SH-SY5Y (cell line): ENCODE results near the gene GIPC3.

ENCODE experiments used
- GATA2 ChIP-seq: IDR thresholded peaks from 2 replicates; pipeline ENCODE4 v1.6.1; 2011; ENCODE audit warnings: mild to moderate bottlenecking, low read depth, low read length
- GATA3 ChIP-seq: IDR thresholded peaks from 2 replicates; pipeline ENCODE4 v1.6.1; 2011; ENCODE audit warnings: low read depth, mild to moderate bottlenecking, low read length, moderate library complexity

GRCh38 chr19:3622224-3622623 lies 36.9 kb downstream of the GIPC3 start:
- no peak for TF ChIP-seq GATA2
- no peak for TF ChIP-seq GATA3
